ENCODE measurements around the gene THOC6. TPM values are rescaled to one million over a fixed set of nuclear protein-coding genes. Genes with fewer than 3 reads are reported as not detected.
"Not testable (repeated sequence)": the region's sequence is repeated elsewhere in the genome, so short reads cannot be mapped to it uniquely, and the experiment has no call there.

THOC6 gene
- total RNA-seq, 1 donor from 2014 or later: 16.6 TPM

- Histone ChIP-seq H4K20me1 (ENCODE audit: low read depth) (peaks cover 16% of the 10 kb centered on the region), H3F3A (ENCODE audit: low read depth) (peaks cover 5% of the 10 kb centered on the region), H3K36me3 (no peaks in the 10 kb centered on the region), H3K4me3 (no peak overlapping the region), H2AFZ (replicated peaks) (no peak overlapping the region), H3K9me3 (ENCODE audit: low read depth) (no peaks in the 10 kb centered on the region), H3K4me2 (no peak overlapping the region), H3K9ac (no peak overlapping the region), H3K27ac (no peak overlapping the region), H3K27me3 (peaks cover 42% of the 10 kb centered on the region), H3K79me2 (ENCODE audit: low read depth) (no peaks in the 10 kb centered on the region), H3K4me1 (peaks cover 4% of the 10 kb centered on the region)
- H3K4me1 Mint-ChIP-seq: peaks cover 12% of the 10 kb centered on the region
- H3K4me3 Mint-ChIP-seq: peak overlapping the region; percentile 58
- H3K27me3 Mint-ChIP-seq (ENCODE audit: insufficient read depth, low read depth): peaks cover 12% of the 10 kb centered on the region
- no peak for DNase-seq (ENCODE audit: low spot score)
- peaks cover 5% of the 10 kb centered on the region for H3K36me3 Mint-ChIP-seq
- H3K9me3 Mint-ChIP-seq: no peaks in the 10 kb centered on the region
- TF ChIP-seq EZH2 (IDR thresholded peaks at IDR 0.05) (no peak), EZH2phosphoT487 (IDR thresholded peaks at IDR 0.05) (no peak), CTCF (IDR thresholded peaks at IDR 0.05) (no peak)
- no peak overlapping the region for H3K27ac Mint-ChIP-seq
Observed at GRCh38 chr16:3054965-3055733, 31.3 kb downstream of the THOC6 start.

- H3F3A ChIP-seq (ENCODE audit: low read depth); H3K36me3 Mint-ChIP-seq; H3K4me3 ChIP-seq; H3K9me3 ChIP-seq (ENCODE audit: low read depth); H3K27ac ChIP-seq; H3K4me3 Mint-ChIP-seq; H3K9ac ChIP-seq; H3K27ac Mint-ChIP-seq; H3K36me3 ChIP-seq; H2AFZ ChIP-seq (replicated peaks); DNase-seq (ENCODE audit: low spot score); H3K9me3 Mint-ChIP-seq; H3K4me1 ChIP-seq; H3K4me2 ChIP-seq; H3K79me2 ChIP-seq (ENCODE audit: low read depth): not testable (repeated sequence)
- peaks cover 14% of the 10 kb centered on the region for H3K27me3 Mint-ChIP-seq (ENCODE audit: insufficient read depth, low read depth)
- peaks cover 16% of the 10 kb centered on the region for H4K20me1 ChIP-seq (ENCODE audit: low read depth)
- peaks cover 13% of the 10 kb centered on the region for H3K4me1 Mint-ChIP-seq
- peaks cover 42% of the 10 kb centered on the region for H3K27me3 ChIP-seq
Observed at GRCh38 chr16:3055734-3056115, 31.9 kb downstream of the THOC6 start.

DNA sequence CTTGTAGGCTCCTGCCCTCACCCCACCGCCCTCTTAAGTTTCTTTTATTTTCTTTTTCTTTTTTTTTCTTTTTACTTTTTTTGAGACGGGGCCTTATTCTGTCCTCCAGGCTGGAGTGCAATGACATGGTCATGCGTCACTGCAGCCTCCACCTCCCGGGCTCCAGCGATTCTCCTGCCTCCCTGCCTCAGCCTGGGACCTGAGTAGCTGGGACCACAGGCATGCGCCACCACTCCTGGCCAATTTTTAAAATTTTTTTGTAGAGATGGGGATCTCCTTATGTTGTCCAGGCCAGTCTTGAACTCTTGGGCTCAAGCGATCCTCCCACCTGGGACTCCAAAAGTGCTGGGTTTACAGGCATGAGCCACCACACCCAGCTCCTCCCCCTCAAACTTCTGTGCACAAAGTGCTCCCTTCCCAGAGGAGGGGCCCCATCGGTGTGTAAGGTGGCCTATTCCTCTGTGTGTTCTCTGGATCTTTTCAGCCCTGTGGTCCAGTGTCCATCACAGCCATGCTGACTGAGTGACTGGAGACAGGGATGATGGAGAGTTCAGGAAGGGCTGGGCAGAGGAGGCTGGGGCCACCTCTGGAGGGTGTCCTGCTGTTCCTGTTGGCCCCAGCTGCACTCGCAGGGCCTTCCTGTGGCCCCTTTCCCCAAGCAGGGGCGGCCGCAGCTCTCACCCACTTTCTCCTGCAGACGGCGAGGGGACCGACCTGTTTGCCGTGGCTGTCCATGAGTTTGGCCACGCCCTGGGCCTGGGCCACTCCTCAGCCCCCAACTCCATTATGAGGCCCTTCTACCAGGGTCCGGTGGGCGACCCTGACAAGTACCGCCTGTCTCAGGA lies 32.7 kb downstream of the THOC6 start:
- Histone ChIP-seq H3K4me2 (no peak overlapping the region), H3K9ac (no peak overlapping the region), H2AFZ (replicated peaks) (no peak overlapping the region), H3K4me1 (peaks cover 4% of the 10 kb centered on the region), H3K9me3 (ENCODE audit: low read depth) (no peaks in the 10 kb centered on the region), H3F3A (ENCODE audit: low read depth) (peaks cover 5% of the 10 kb centered on the region), H4K20me1 (ENCODE audit: low read depth) (peaks cover 16% of the 10 kb centered on the region), H3K4me3 (no peak overlapping the region), H3K36me3 (no peaks in the 10 kb centered on the region), H3K27ac (no peak overlapping the region), H3K79me2 (ENCODE audit: low read depth) (no peaks in the 10 kb centered on the region), H3K27me3 (peaks cover 45% of the 10 kb centered on the region)
- DNase-seq (ENCODE audit: low spot score): no peak
- peaks cover 10% of the 10 kb centered on the region for H3K27me3 Mint-ChIP-seq (ENCODE audit: insufficient read depth, low read depth)
- H3K4me3 Mint-ChIP-seq: no peak overlapping the region
- no peaks in the 10 kb centered on the region for H3K9me3 Mint-ChIP-seq
- peaks cover 13% of the 10 kb centered on the region for H3K4me1 Mint-ChIP-seq
- H3K27ac Mint-ChIP-seq: no peak overlapping the region
- peaks cover 5% of the 10 kb centered on the region for H3K36me3 Mint-ChIP-seq
- TF ChIP-seq EZH2phosphoT487 (IDR thresholded peaks at IDR 0.05): no peak
- no peak for TF ChIP-seq CTCF (IDR thresholded peaks at IDR 0.05)
- TF ChIP-seq EZH2 (IDR thresholded peaks at IDR 0.05): no peak

Measured in neural progenitor cell (in vitro differentiated cells).